HEK293 (cell line): ENCODE measurements around the gene FTH1.

Experiments
- CTCF ChIA-PET: fragments of 350-600 bp; formaldehyde crosslinking; extraction: SDS; loops from one replicate; lab custom pipeline; 2021; ENCODE audit warnings: antibody characterized with exemption; lab: Yijun Ruan, JAX
- POLR2A ChIA-PET: fragments of 300-600 bp; formaldehyde crosslinking; extraction: SDS; loops from one replicate; lab custom pipeline; 2020; ENCODE audit warnings: antibody characterized with exemption, inconsistent platforms; lab: Yijun Ruan, JAX
- H3K27ac ChIP-seq: fragments of 200-500 bp; sonication (Bioruptor generic); 2 replicates; pipeline ENCODE4 v1.5.1; 2014; ENCODE audit warnings: low read depth, low read length, control low read depth, inconsistent platforms; ENCODE audit errors: extremely low read depth
- H3K36me3 ChIP-seq, 2 experiments: fragments of 200-500 bp in 1 of 2; sonication (Bioruptor generic) in 1 of 2; 1 replicate in 1 of 2; 2 replicates in 1 of 2; pipeline ENCODE4 v1.5.1; 2014 to 2017; ENCODE audit warnings: inconsistent platforms in 2 of 2, low read length in 2 of 2; ENCODE audit not compliant: control insufficient read depth in 2 of 2, insufficient read depth in 1 of 2
- H3K4me1 ChIP-seq: fragments of 200-500 bp; sonication (Bioruptor generic); 2 replicates; pipeline ENCODE4 v1.5.1; 2014; ENCODE audit warnings: mild to moderate bottlenecking, low read length, inconsistent platforms; ENCODE audit not compliant: control insufficient read depth, insufficient read depth
- H3K4me3 ChIP-seq: 2 replicates; pipeline ENCODE4 v1.5.1; 2011; ENCODE audit warnings: low read depth, mild to moderate bottlenecking, control low read depth, low read length, moderate library complexity
- H3K9me3 ChIP-seq: fragments of 200-500 bp; sonication (Bioruptor generic); 2 replicates; pipeline ENCODE4 v1.5.1; 2014; ENCODE audit warnings: low read depth, low read length, inconsistent platforms; ENCODE audit not compliant: control insufficient read depth, insufficient read depth
- GLIS2 ChIP-seq: fragments of 450-650 bp; formaldehyde crosslinking; IDR thresholded peaks from 2 replicates; pipeline ENCODE4 v1.5.1; 2016; ENCODE audit warnings: missing biosample characterization, missing genetic modification characterization
- HOXD13 ChIP-seq: sonication (generic); formaldehyde crosslinking; IDR thresholded peaks from 2 replicates; pipeline ENCODE4 v1.8.0; 2022; ENCODE audit warnings: missing genetic modification reagents, borderline replicate concordance
- RBAK ChIP-seq: fragments of 450-650 bp; formaldehyde crosslinking; IDR thresholded peaks from 2 replicates; pipeline ENCODE4 v1.5.1; 2016; ENCODE audit warnings: missing biosample characterization, missing genetic modification characterization
- REST ChIP-seq: fragments of 450-650 bp; formaldehyde crosslinking; IDR thresholded peaks from 2 replicates; pipeline ENCODE4 v1.5.1; 2016; ENCODE audit warnings: missing biosample characterization, missing genetic modification characterization
- SALL2 ChIP-seq: fragments of 450-650 bp; formaldehyde crosslinking; IDR thresholded peaks from 2 replicates; pipeline ENCODE4 v1.5.0; 2017; ENCODE audit warnings: missing biosample characterization, mild to moderate bottlenecking, missing genetic modification characterization, borderline replicate concordance
- ZBTB1 ChIP-seq: fragments of 450-650 bp; formaldehyde crosslinking; IDR thresholded peaks from 2 replicates; pipeline ENCODE4 v1.5.1; 2016; ENCODE audit warnings: missing biosample characterization, missing genetic modification characterization
- ZBTB20 ChIP-seq: fragments of 450-650 bp; formaldehyde crosslinking; IDR thresholded peaks from 2 replicates; pipeline ENCODE4 v1.5.1; 2016; ENCODE audit warnings: missing biosample characterization, missing genetic modification characterization
- ZEB2 ChIP-seq: fragments of 450-650 bp; formaldehyde crosslinking; IDR thresholded peaks from 2 replicates; pipeline ENCODE4 v1.5.1; 2016; ENCODE audit warnings: missing biosample characterization, missing genetic modification characterization
- ZIC2 ChIP-seq: fragments of 450-650 bp; formaldehyde crosslinking; IDR thresholded peaks from 2 replicates; pipeline ENCODE4 v1.5.1; 2016; ENCODE audit warnings: missing biosample characterization, missing genetic modification characterization
- ZNF133 ChIP-seq: fragments of 450-650 bp; formaldehyde crosslinking; IDR thresholded peaks from 2 replicates; pipeline ENCODE4 v1.5.1; 2016; ENCODE audit warnings: missing biosample characterization, missing genetic modification characterization
- ZNF433 ChIP-seq: fragments of 450-650 bp; formaldehyde crosslinking; IDR thresholded peaks from 2 replicates; pipeline ENCODE4 v1.5.1; 2016; ENCODE audit warnings: missing biosample characterization, missing genetic modification characterization, low read depth
- ZNF473 ChIP-seq: fragments of 450-650 bp; formaldehyde crosslinking; IDR thresholded peaks from 2 replicates; pipeline ENCODE4 v1.5.1; 2017; ENCODE audit warnings: missing biosample characterization, missing genetic modification characterization
- ZNF530 ChIP-seq: fragments of 450-650 bp; formaldehyde crosslinking; IDR thresholded peaks from 2 replicates; pipeline ENCODE4 v1.5.1; 2016; ENCODE audit warnings: low read depth, missing biosample characterization, missing genetic modification characterization
- ZNF558 ChIP-seq: fragments of 450-650 bp; formaldehyde crosslinking; IDR thresholded peaks from 2 replicates; pipeline ENCODE4 v1.5.1; 2016; ENCODE audit warnings: missing biosample characterization, missing genetic modification characterization
- ZNF561 ChIP-seq: fragments of 450-650 bp; IDR thresholded peaks from 2 replicates; pipeline ENCODE4 v1.5.1; 2018; ENCODE audit warnings: missing biosample characterization, missing genetic modification characterization, borderline replicate concordance
- ZNF585B ChIP-seq: fragments of 450-650 bp; formaldehyde crosslinking; IDR thresholded peaks from 2 replicates; pipeline ENCODE4 v1.5.1; 2016; ENCODE audit warnings: missing biosample characterization, missing genetic modification characterization
- ZNF596 ChIP-seq: fragments of 450-650 bp; IDR thresholded peaks from 2 replicates; pipeline ENCODE4 v1.5.0; 2018; ENCODE audit warnings: missing biosample characterization, mild to moderate bottlenecking, missing genetic modification characterization, moderate library complexity
- ZNF654 ChIP-seq: fragments of 450-650 bp; formaldehyde crosslinking; IDR thresholded peaks from 2 replicates; pipeline ENCODE4 v1.5.1; 2016; ENCODE audit warnings: low read depth, missing biosample characterization, missing genetic modification characterization
- ZNF664 ChIP-seq: fragments of 450-650 bp; formaldehyde crosslinking; IDR thresholded peaks from 2 replicates; pipeline ENCODE4 v1.5.1; 2016; ENCODE audit warnings: missing biosample characterization, missing genetic modification characterization
- ZNF670 ChIP-seq: fragments of 450-650 bp; formaldehyde crosslinking; IDR thresholded peaks from 2 replicates; pipeline ENCODE4 v1.5.1; 2016; ENCODE audit warnings: missing biosample characterization, missing genetic modification characterization, low read depth
- ZNF701 ChIP-seq: fragments of 450-650 bp; formaldehyde crosslinking; IDR thresholded peaks from 2 replicates; pipeline ENCODE4 v1.5.1; 2016; ENCODE audit warnings: missing biosample characterization, missing genetic modification characterization
- ZNF707 ChIP-seq: fragments of 450-650 bp; formaldehyde crosslinking; IDR thresholded peaks from 2 replicates; pipeline ENCODE4 v1.5.1; 2016; ENCODE audit warnings: missing biosample characterization, missing genetic modification characterization
- TF ChIP-seq, protein P1 (sequence below): fragments of 450-650 bp; formaldehyde crosslinking; IDR thresholded peaks from 2 replicates; pipeline ENCODE4 v1.5.1; 2016; ENCODE audit warnings: missing biosample characterization, missing genetic modification characterization, borderline replicate concordance
- TF ChIP-seq, protein P2 (sequence below): fragments of 450-650 bp; formaldehyde crosslinking; IDR thresholded peaks from 2 replicates; pipeline ENCODE4 v1.5.1; 2016; ENCODE audit warnings: missing biosample characterization, missing genetic modification characterization
- TF ChIP-seq, protein P3 (sequence below): fragments of 450-650 bp; IDR thresholded peaks from 2 replicates; pipeline ENCODE4 v1.5.1; 2018; ENCODE audit warnings: missing biosample characterization, mild to moderate bottlenecking, missing genetic modification characterization
- TF ChIP-seq, protein P4 (sequence below): fragments of 450-650 bp; formaldehyde crosslinking; IDR thresholded peaks from 2 replicates; pipeline ENCODE4 v1.5.1; 2016; ENCODE audit warnings: missing biosample characterization, missing genetic modification characterization

Gene FTH1

DNA sequence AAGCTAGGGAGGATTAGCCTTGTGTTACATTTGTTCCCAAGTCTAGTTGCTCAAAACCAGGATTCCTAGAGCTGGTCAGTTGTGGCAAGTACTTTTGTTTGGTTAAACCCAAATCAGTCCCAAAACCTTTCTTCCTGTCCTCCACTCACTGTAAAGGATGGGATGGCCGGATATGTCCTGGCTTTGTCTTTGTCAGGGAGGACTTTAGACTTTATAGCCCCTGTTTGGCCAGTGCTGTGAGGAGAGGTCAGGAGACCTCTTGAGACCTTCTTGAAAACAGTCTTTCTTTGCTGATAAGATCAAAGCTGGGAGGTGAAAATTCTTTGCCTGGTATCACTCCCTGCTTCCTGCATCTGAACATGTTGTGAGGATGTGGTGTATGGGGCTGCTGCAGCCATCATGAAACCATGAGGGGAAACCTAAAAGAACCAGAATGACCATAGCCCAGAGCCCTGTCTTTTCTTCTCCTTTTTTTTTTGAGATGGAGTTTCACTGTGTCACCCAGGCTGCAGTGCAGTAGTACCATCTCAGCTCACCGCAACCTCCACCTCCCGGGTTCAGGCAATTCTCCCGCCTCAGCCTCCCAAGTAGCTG, 43.6 kb upstream of the FTH1 start:
- no peak overlapping the region for H3K4me3 ChIP-seq
- H3K9me3 ChIP-seq = no peaks in the 10 kb centered on the region
- H3K4me1 ChIP-seq = no peaks in the 10 kb centered on the region
- H3K36me3 ChIP-seq = no peaks in the 10 kb centered on the region
- CTCF ChIA-PET = interaction anchor here (0.6 to 0.9 kb wide), 3 partner anchors 64 to 111 kb away, joined by 3 to 6 read pairs (median 5); no protein-coding TSS in a partner anchor
- POLR2A ChIA-PET = no interaction called here
- H3K27ac ChIP-seq = no peak overlapping the region
- TF ChIP-seq ZNF654 (tag by site-specific recombination) (no peak), ZBTB1 (no peak), ZBTB20 (no peak), RBAK (tag by site-specific recombination) (no peak), REST (tag by site-specific recombination) (no peak), HOXD13 (CRISPR knock-in tag) (no peak), ZNF561 (no peak), ZEB2 (tag by site-specific recombination) (no peak), ZNF701 (tag by site-specific recombination) (no peak), ZIC2 (tag by site-specific recombination) (no peak), GLIS2 (tag by site-specific recombination) (no peak), ZNF530 (tag by site-specific recombination) (no peak), ZNF670 (tag by site-specific recombination) (no peak)
- TF ChIP-seq, protein P1, sequence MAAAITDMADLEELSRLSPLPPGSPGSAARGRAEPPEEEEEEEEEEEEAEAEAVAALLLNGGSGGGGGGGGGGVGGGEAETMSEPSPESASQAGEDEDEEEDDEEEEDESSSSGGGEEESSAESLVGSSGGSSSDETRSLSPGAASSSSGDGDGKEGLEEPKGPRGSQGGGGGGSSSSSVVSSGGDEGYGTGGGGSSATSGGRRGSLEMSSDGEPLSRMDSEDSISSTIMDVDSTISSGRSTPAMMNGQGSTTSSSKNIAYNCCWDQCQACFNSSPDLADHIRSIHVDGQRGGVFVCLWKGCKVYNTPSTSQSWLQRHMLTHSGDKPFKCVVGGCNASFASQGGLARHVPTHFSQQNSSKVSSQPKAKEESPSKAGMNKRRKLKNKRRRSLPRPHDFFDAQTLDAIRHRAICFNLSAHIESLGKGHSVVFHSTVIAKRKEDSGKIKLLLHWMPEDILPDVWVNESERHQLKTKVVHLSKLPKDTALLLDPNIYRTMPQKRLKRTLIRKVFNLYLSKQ = no peak
- TF ChIP-seq, protein P2, sequence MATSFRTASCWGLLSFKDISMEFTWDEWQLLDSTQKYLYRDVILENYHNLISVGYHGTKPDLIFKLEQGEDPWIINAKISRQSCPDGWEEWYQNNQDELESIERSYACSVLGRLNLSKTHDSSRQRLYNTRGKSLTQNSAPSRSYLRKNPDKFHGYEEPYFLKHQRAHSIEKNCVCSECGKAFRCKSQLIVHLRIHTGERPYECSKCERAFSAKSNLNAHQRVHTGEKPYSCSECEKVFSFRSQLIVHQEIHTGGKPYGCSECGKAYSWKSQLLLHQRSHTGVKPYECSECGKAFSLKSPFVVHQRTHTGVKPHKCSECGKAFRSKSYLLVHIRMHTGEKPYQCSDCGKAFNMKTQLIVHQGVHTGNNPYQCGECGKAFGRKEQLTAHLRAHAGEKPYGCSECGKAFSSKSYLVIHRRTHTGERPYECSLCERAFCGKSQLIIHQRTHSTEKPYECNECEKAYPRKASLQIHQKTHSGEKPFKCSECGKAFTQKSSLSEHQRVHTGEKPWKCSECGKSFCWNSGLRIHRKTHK = no peak

DNA sequence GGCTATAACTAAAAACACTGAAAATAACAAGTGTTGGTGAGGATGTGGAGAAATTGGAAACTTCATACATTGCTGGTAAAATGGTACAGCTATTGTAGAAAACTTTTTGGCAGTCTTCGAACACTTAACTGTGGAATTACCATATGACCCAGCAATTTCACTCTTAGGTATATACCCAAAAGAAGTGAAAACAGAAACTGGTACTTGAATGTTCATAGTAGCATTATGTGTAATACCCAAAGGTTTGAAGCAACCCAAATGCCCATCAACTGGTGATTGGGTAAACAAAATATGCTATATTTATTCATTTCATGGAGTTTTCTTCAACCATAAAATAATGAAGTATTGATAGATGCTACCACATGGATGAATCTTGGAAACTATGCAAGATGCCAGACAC, 40.8 kb upstream of the FTH1 start:
- H3K4me1 ChIP-seq = no peaks in the 10 kb centered on the region
- CTCF ChIA-PET = no interaction called here
- H3K36me3 ChIP-seq = no peaks in the 10 kb centered on the region
- no peak overlapping the region for H3K4me3 ChIP-seq
- no peak overlapping the region for H3K27ac ChIP-seq
- POLR2A ChIA-PET = interaction anchor here (0.7 kb wide), 1 partner anchor 37 kb away, joined by 3 read pairs; no protein-coding TSS in a partner anchor
- H3K9me3 ChIP-seq = no peaks in the 10 kb centered on the region
- TF ChIP-seq ZNF707 (tag by site-specific recombination) (no peak), ZNF558 (no peak), ZNF133 (tag by site-specific recombination) (no peak), ZNF473 (no peak), ZNF585B (tag by site-specific recombination) (no peak), ZNF664 (no peak), ZNF433 (tag by site-specific recombination) (no peak), ZNF596 (tag by site-specific recombination) (no peak), ZBTB20 (no peak), SALL2 (no peak)
- TF ChIP-seq, protein P3, sequence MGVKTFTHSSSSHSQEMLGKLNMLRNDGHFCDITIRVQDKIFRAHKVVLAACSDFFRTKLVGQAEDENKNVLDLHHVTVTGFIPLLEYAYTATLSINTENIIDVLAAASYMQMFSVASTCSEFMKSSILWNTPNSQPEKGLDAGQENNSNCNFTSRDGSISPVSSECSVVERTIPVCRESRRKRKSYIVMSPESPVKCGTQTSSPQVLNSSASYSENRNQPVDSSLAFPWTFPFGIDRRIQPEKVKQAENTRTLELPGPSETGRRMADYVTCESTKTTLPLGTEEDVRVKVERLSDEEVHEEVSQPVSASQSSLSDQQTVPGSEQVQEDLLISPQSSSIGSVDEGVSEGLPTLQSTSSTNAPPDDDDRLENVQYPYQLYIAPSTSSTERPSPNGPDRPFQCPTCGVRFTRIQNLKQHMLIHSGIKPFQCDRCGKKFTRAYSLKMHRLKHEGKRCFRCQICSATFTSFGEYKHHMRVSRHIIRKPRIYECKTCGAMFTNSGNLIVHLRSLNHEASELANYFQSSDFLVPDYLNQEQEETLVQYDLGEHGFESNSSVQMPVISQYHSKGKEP (tag by site-specific recombination) = no peak
- TF ChIP-seq, protein P4, sequence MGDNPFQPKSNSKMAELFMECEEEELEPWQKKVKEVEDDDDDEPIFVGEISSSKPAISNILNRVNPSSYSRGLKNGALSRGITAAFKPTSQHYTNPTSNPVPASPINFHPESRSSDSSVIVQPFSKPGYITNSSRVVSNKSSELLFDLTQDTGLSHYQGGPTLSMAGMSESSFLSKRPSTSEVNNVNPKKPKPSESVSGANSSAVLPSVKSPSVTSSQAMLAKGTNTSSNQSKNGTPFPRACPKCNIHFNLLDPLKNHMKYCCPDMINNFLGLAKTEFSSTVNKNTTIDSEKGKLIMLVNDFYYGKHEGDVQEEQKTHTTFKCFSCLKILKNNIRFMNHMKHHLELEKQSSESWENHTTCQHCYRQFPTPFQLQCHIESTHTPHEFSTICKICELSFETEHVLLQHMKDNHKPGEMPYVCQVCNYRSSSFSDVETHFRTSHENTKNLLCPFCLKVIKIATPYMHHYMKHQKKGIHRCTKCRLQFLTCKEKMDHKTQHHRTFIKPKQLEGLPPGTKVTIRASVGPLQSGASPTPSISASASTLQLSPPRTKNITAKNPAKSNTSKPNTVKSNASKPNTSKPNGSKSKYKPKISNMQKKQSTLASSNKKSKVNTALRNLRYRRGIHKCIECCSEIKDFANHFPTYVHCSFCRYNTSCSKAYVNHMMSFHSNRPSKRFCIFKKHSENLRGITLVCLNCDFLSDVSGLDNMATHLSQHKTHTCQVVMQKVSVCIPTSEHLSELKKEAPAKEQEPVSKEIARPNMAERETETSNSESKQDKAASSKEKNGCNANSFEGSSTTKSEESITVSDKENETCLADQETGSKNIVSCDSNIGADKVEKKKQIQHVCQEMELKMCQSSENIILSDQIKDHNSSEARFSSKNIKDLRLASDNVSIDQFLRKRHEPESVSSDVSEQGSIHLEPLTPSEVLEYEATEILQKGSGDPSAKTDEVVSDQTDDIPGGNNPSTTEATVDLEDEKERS = no peak
